ENCODE measurements around the gene LGALS7.

The LGALS7 gene

DNA sequence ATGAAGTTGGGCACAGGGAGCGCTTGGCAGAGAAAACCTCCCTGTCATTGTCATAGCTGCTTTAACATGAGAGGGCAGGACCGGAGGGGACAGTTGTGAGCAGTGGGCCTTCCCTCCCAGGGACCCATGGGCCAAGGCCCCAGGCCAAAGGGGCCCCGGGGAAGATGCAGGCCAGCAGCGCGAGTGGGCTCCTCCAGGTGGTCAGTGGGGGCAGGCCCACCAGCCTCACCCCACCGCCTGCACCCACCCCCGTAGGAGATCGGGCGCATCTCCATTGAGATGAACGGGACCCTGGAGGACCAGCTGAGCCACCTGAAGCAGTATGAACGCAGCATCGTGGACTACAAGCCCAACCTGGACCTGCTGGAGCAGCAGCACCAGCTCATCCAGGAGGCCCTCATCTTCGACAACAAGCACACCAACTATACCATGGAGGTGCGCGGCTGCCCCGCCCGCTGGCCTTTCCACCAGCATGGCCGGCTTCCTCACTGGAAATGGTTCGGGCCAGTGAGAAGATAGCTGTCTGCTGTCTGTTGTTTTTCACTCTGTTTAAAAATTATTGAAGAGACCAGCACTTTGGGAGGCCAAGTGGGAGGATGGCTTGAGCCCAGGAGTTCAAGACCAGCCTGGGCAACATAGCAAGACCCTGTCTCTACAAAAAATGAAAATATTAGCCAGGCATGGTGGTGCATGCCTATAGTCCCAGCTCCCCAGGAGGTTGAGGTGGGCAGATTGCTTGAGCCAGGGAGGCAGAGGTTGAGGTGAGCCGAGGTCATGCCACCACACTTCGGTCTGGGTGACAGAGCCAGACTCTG lies 47.6 kb downstream of the LGALS7 start:
- no peak for DNase-seq

DNA sequence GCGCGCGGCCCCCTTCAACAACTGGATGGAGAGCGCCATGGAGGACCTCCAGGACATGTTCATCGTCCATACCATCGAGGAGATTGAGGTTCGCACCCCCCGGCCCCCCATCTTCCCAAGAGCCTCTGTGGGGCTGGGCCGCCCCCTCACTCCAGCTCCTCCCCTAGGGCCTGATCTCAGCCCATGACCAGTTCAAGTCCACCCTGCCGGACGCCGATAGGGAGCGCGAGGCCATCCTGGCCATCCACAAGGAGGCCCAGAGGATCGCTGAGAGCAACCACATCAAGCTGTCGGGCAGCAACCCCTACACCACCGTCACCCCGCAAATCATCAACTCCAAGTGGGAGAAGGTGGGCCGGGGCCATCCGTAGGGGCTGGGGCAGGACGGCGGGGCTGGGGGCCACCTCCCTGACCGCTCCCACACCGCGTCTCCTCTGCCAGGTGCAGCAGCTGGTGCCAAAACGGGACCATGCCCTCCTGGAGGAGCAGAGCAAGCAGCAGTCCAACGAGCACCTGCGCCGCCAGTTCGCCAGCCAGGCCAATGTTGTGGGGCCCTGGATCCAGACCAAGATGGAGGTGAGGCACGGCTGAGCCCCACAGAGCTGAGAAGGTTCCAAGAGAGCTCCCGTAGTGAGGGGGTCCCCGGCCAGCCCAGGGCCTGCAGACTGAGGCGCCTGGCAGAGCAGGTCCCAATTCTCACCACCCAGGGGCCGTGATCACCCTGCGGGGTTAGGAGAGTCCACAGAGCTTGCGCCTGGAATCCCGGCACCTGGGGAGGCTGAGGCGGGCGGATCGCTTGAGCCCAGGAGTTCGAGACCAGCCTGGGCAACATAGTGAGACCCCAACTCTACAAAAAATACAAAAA lies 49.1 kb downstream of the LGALS7 start:
- DNase-seq, result no peak

- DNase-seq, result no peak
Observed at GRCh38 chr19:38723606-38723965, 49.7 kb downstream of the LGALS7 start.

- no peak for DNase-seq
Observed at GRCh38 chr19:38722947-38723605, 50.2 kb downstream of the LGALS7 start.

- peak; percentile 80 for DNase-seq
Observed at GRCh38 chr19:38721979-38722773, 51.1 kb downstream of the LGALS7 start.

DNA sequence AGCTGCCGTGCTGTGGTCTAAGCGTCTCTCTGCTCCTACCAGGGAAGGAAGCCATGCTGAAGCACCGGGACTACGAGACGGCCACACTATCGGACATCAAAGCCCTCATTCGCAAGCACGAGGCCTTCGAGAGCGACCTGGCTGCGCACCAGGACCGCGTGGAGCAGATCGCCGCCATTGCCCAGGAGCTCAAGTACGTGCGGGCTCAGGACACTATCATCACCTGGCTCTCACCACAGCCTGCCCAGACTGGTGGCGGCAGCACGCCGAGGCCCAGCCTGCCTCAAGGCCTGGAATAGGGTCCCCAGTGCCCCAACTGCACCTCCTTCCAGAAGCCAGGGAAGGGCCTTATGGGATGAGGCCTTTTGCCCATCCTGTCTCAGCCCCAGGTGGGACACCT lies 51.8 kb downstream of the LGALS7 start:
- no peak for DNase-seq

Measured in femur (tissue), 1 donor.